LoVo (cell line): ENCODE measurements around the gene TXNIP.
"Not testable (repeated sequence)": the region's sequence is repeated elsewhere in the genome, so short reads cannot be mapped to it uniquely, and the experiment has no call there.

ENCODE experiments used
- DNase-seq: peaks from one replicate; pipeline ENCODE4 v3.0.0-alpha.2; 2016; ENCODE audit warnings: low spot score

TXNIP gene, protein sequence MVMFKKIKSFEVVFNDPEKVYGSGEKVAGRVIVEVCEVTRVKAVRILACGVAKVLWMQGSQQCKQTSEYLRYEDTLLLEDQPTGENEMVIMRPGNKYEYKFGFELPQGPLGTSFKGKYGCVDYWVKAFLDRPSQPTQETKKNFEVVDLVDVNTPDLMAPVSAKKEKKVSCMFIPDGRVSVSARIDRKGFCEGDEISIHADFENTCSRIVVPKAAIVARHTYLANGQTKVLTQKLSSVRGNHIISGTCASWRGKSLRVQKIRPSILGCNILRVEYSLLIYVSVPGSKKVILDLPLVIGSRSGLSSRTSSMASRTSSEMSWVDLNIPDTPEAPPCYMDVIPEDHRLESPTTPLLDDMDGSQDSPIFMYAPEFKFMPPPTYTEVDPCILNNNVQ

DNA sequence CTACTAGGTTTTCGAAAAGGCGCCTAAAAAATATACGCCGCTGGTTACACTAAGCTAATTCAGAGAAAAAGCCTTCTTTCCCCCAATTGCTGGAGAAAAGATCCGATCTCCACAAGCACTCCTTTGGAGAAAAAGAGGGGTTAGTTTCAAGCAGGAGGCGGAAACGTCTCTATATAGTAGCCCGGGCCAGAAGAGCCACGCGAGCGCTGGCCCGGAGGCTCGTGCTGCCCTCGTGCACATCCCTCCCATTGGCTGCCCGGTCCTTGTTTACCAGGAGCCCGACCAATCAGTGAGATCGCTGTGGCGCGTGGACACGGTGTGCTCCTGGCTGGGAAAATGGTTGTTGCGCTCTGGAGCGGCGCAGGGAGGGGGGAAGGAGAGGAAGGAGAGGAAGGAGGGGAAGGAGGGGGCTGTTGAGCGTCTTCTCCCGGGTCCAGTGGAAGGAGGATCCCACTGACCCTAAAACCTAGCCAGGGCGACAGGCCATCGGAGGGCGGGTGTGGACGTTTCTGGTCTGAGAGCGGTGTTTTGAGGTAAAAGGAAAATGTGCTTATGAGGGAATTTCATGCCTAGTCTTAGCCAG is at the start of gene TXNIP:
TSS of gene TXNIP (minus strand) at position 147 of the 583 bp plus-strand sequence. CDS start 313 bp downstream, outside the sequence.
- peak; percentile 97 for DNase-seq

GRCh38 chr1:146039844-146040194 is 43.4 kb upstream of the TXNIP start:
- DNase-seq, result no peak

DNA sequence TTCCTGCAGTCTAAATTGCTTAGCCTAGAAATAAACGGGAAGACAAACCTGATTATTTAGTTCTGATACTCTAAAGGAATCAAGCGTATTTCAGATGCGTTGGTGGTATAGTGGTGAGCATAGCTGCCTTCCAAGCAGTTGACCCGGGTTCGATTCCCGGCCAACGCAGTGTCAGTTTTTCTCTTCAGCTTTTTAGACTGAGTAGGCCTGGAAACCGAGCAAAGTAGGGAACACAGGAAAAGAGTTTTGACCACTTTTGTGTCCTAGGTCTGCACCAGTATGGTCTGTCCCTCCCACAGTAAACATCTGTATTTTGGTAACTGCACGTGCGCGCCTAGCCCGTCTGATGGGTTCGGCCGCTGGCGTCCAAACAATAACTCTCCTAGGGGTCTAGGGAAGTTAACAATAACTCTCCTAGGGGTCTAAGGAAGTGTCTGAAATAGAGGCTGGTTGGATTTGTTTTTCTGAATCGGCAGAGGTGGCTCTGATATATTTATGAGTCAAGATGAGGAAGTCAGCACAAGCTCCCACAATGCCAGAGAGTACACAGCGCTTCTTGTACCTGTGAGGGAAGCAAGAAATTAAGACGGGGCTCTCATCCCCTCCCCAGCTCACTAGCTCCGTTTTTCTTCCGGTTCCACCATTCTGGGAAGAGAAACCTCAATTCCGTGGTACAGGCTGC is 40.7 kb upstream of the TXNIP start:
- DNase-seq, result peak; percentile 80

DNA sequence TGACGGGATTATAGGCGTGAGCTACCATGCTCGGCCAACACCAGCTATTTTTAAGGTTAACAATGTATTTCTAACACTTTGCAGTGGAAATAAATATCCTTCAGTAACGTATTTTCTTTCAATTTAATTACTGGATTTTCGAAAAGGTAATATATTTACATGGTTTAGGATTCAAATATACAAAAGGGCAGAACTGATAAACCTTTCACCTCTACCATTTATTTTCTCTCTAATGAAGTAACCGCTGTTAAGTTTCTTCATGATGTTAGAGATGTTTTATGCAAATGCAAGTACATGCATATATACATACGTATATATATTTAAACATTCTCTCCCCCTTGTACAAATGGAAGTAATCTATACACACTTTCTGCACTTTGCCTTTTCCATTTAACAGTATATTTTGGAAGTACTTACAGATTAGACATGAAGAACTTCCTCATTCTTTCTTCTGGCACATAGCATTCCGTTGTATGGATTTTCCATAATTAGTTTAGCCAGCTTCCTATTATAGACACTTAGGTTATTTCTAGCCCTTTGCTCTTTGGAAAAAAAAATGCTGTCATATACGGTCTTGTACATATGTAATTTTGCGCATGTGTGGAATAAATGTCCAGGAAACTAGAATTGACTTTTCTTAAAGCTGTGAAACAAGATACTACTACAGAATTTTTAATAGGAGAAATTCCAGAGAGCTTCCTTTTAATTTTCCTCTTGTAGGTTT is 40.0 kb upstream of the TXNIP start:
- DNase-seq, result peak; percentile 67

GRCh38 chr1:146035048-146035423 is 38.7 kb upstream of the TXNIP start:
- no peak for DNase-seq

DNA sequence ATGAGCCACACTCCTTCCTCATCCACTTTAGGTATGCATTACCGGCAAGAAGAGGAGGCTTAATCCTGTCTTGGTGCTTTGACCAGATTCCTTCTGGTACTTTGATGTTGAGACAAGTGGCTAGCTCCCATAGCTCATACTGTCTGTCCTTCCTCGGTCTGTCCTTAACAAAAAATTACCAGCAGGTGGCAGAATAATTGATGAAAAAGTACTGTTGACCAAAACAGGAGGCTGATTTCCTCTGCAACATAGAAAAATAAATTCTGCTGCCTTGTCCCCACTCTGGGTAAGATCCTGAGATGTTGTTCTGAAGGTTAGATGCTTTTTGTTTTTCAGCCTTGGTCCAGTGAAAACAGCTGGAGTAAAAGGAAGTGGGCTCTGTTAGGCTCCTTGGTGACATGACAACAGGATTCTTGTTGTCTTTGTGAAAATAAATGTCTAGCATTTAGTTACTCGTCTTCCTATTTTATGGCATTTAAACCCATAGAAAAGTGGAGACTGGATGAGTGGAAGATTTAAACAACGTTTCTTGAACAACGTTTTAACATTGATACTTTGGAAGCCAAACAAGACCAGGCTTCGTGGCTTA is 36.3 kb upstream of the TXNIP start:
- DNase-seq, result peak; percentile 58

DNA sequence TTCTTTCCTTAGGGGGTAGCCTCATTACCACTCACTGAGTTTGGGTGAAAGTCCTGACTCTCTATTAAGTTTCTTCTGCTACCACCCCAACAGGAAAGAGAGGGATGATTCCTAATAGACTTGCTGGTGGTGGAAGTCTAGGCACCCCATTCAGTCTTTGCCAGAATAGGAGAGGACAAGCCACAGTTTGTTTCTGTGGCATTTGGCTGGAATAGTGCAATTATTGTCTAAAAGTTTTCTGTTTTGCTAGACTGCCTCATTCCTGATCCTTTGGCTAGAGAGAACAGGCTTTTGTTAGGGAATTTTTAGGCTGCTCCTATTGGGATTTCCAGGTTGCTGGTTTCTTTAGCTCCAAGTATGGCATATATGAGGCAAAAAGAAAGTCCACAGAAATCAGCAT is 35.1 kb upstream of the TXNIP start:
- DNase-seq, result no peak

DNA sequence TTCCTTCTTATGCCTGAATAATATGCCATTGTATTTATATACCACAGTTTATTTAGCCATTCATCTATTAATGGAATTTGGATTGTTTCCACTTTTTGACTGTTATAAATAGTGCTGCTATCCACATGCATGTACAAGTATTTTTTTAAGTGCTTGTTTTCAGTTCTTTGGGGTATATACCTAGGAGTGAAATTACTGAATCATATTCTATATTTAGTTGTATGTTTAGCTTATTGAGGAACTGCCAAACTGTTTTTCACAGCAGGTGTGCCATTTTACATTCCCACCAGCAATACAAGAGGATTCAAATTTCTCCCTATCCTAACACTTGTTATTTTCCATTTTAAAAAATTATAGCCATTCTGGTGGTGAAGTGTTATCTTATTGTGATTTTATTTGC is 32.7 kb upstream of the TXNIP start:
- no peak for DNase-seq

- not testable (repeated sequence) for DNase-seq
Observed at GRCh38 chr1:146026650-146027049, 30.3 kb upstream of the TXNIP start.

- DNase-seq, result not testable (repeated sequence)
Observed at GRCh38 chr1:146025787-146026495, 29.6 kb upstream of the TXNIP start.

- no peak for DNase-seq
Observed at GRCh38 chr1:146022403-146023127, 26.2 kb upstream of the TXNIP start.

GRCh38 chr1:146021622-146022402 is 25.4 kb upstream of the TXNIP start, which contains the start of gene HJV:
Gene HJV, minus strand, starts transcription at chr1:146021735. Its CDS starts 1,504 bp downstream, at chr1:146020231.
- no peak for DNase-seq

GRCh38 chr1:146021050-146021445 is 24.7 kb upstream of the TXNIP start:
- no peak for DNase-seq

GRCh38 chr1:146020058-146021049 is 24.0 kb upstream of the TXNIP start:
- DNase-seq, result no peak

DNA sequence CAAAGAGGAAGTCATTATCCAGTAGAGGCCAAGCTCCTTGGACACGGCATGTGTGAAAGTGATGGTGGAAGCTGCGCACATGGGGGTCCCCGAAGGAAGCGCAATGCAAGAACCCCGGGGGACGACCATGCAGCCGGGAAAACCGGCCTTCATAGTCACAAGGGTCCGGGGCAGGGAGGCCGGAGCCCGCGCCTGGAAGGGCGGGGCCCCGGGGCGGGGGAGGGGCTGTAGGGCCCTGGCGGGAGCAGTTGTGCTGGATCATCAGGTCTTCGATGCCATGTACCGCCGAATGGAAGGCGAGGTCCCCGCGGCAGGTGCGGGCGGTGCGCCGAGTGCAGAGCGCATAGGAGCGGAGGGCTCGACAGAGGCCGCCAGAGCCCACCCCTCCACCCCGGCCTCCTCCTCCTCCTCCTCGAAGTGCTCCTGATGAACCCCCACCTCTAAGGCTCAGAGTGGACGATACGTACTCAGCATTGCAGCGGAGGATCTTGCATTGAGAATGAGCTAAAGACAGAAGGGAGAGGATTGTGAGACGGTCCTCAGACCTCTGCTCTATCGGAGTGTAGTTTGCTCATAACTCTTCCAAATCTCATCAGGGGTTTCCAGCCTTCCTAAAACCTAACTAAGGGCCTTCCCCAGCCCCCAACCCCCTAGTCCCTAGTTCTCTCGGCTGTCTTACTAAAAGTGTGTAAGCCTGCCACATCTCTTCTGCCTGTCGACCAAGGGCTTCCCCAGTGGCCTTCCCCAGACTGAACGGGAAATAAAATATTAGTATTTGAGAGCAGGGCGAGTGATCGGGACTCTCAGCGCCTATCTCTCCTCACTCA is 23.1 kb upstream of the TXNIP start:
- DNase-seq, result no peak

DNA sequence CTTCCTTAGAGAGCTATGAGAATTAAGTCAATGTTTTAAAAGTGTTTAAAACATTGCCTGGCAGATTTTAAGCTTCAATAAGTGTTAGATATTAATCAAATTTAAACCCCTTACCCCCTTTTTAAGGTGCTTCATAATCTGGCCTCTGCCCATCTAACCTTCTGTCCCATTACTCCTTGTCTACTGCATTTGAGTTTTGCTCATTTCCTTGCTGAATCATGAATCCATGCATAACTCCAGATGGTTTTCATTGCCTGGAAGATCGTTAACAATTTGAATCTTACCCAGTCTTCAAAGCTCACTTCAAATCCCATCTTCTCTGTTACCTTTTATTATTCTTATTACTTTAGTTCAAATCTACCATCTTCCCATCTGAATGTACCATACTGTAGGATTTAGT is 20.5 kb upstream of the TXNIP start:
- no peak for DNase-seq

- DNase-seq, result no peak
Observed at GRCh38 chr1:146013559-146013922, 17.2 kb upstream of the TXNIP start.
